HG02678 (cell line): ENCODE data around the gene ABHD17A.

Experiments
- ATAC-seq: cut with Tn5 transposase; IDR thresholded peaks from one replicate; pipeline ENCODE4 v1.9.1; 2021; ENCODE audit warnings: mild to moderate bottlenecking, moderate library complexity; ENCODE audit not compliant: unreplicated experiment

ABHD17A gene

GRCh38 chr19:1841209-1841924, 43.9 kb downstream of the ABHD17A start:
- ATAC-seq, result no peak

- ATAC-seq, result no peak
Measured at GRCh38 chr19:1840541-1841115, 44.7 kb downstream of the ABHD17A start.

- no peak for ATAC-seq
Measured at GRCh38 chr19:1839658-1840540, 45.4 kb downstream of the ABHD17A start.

GRCh38 chr19:1837625-1838105, 47.6 kb downstream of the ABHD17A start:
- ATAC-seq, result no peak

- ATAC-seq, result no peak
Measured at GRCh38 chr19:1837222-1837565, 48.1 kb downstream of the ABHD17A start.

GRCh38 chr19:1836458-1837221, 48.7 kb downstream of the ABHD17A start:
- ATAC-seq, result no peak

GRCh38 chr19:1833540-1833939, 51.8 kb downstream of the ABHD17A start:
- no peak for ATAC-seq

GRCh38 chr19:1832046-1832663, 53.1 kb downstream of the ABHD17A start:
- ATAC-seq, result no peak

GRCh38 chr19:1830978-1831377, 54.3 kb downstream of the ABHD17A start:
- ATAC-seq, result no peak

GRCh38 chr19:1830568-1830967, 54.7 kb downstream of the ABHD17A start:
- ATAC-seq, result no peak

- no peak for ATAC-seq
Measured at GRCh38 chr19:1829958-1830357, 55.3 kb downstream of the ABHD17A start.

- no peak for ATAC-seq
Measured at GRCh38 chr19:1828279-1829238, 56.7 kb downstream of the ABHD17A start.

- no peak for ATAC-seq
Measured at GRCh38 chr19:1827566-1828278, 57.6 kb downstream of the ABHD17A start.
